HG03558 (cell line): ENCODE results near the gene NGEF.
"Not testable (repeated sequence)": the region's sequence is repeated elsewhere in the genome, so short reads cannot be mapped to it uniquely, and the experiment has no call there.

Experiments used
- ATAC-seq: cut with Tn5 transposase; IDR thresholded peaks from one replicate; pipeline ENCODE4 v1.9.1; 2021; ENCODE audit warnings: moderate number of reproducible peaks; ENCODE audit not compliant: unreplicated experiment; ENCODE audit errors: extremely low read depth

Gene NGEF, protein sequence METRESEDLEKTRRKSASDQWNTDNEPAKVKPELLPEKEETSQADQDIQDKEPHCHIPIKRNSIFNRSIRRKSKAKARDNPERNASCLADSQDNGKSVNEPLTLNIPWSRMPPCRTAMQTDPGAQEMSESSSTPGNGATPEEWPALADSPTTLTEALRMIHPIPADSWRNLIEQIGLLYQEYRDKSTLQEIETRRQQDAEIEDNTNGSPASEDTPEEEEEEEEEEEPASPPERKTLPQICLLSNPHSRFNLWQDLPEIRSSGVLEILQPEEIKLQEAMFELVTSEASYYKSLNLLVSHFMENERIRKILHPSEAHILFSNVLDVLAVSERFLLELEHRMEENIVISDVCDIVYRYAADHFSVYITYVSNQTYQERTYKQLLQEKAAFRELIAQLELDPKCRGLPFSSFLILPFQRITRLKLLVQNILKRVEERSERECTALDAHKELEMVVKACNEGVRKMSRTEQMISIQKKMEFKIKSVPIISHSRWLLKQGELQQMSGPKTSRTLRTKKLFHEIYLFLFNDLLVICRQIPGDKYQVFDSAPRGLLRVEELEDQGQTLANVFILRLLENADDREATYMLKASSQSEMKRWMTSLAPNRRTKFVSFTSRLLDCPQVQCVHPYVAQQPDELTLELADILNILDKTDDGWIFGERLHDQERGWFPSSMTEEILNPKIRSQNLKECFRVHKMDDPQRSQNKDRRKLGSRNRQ

DNA sequence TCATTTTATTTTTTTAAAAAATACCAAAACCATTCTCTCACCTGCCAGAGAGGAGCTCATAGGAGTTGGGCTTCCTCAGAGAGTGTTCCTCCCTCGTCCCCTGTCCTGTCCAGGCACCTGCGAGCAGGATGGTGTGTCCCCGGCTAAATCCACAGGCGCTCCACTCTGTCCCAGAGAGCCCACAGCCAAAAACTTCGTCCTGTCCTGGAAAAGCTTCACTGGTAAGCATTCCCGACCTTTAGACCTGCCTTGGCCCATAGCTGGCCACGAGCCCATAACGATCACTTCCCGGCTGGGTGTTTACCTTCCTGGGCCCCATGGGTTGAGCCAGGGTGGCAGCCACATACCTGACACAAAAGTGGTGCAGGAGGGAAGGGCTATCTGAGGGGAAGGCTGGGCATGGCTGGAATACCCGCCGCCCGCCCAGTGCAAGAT is at the start of gene NGEF:
Gene NGEF, minus strand, starts transcription at position 230 of the 435 bp plus-strand sequence. CDS start 38,366 bp downstream, outside the sequence.
- ATAC-seq = no peak

DNA sequence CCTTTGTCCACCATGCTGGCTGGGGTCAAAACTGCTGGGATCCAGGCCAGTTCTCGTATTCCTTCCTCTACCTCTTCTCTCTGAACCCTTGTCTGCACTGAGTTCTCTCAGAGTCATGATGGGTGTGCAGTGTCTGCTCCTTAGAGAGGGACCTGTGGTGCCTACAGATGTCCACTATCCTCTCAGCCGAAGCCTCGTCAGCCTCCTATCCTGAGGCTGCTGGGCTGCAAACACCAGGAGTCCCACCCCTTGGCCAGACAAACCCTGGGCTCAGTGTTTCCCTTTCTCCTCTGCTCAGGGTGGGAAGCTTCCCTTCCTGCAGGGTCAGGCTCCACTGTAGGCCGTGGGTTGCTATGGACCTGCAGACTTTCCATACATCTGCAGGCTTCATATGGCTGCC is 49.4 kb upstream of the NGEF start:
- no peak for ATAC-seq

DNA sequence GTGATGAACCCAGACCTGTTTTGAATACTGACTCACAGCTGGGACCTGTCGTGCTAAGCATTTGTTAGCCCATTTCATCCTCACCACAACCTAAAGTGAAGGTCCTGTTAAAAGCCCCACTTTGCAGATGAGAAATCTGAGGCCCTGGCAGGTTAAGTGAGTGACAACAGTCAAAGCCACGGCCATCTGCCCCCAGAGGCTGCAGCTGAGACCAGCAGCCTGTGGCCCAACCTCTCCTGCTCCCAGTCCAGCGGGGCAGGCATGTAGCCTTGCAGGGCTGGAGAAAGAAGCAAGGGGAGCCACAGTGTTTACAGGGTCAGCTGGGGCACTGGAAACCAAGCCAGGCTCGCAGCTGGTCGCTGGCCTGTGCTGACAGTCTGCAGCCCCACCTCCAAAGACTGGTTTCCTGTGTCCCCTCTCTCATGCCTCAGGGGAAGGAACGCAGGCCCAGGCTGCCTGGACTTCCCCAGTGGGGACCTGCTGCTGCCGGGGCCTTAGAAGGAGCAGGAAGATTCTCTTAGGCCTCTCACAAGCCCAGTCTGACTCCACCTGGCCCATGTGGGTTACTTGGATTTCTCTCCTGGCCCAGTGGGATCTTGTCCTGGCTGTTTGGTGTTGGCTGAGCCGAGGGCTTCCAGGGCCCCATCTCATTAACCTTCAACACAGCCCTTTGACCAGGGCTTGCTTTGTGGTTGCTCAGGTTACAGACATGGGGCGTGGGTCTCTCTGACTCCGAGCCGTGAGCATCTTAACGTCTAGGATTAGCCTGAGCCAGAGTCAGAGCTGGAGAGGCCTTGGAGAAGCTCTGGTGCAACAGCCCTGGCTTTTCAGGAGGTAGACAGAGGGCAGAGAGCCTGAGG is 48.8 kb upstream of the NGEF start:
- no peak for ATAC-seq

DNA sequence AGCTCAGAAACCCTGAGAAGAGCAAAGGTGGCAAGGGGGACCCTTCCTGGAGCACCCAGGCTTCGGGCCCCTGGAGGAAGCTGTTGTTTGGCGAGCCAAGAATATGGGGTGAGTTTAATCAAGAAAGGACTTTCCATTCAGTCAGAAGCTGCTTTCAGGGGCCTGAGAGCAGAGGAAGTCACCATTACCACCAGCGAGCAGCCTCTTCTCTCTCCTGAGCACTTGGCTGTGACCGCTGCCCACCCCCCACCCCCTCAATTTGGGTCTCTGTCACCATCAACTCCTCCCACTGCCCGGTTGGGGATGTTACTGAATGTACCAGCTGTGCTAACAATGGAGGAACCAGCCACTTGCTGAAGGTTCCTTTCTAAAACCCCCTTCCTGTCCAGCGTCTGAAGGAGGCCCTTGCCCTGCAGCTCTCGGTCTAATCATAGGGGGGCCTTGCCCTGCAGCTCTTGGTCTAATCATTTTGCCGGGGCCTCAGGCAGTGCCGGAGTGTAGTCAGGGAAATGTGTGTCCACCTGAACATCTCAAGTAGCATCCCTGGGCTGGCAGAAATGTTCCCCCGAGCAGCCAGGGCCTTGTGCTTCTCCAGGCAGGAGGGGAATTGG is 48.0 kb upstream of the NGEF start:
- ATAC-seq = no peak

DNA sequence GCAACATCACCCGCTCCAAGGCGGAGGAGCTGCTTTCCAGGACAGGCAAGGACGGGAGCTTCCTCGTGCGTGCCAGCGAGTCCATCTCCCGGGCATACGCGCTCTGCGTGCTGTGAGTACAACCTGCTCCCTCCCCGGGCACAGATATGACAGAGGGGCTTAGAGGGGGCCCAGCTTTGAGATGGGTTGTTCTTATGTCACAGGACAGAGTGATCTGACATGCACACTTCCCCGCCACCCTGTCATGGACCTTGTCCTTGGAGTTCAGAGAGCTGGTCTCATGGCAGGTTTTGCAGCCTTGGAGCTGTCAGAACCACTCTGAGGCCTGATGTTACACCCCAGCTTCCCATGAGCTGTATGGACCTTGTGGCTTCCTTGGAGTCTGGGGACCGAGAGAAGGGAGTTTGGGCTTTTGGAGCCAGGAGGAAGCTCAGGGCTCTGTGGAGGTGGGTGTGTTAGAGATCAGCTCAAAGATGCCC is 47.5 kb upstream of the NGEF start:
- ATAC-seq = no peak

DNA sequence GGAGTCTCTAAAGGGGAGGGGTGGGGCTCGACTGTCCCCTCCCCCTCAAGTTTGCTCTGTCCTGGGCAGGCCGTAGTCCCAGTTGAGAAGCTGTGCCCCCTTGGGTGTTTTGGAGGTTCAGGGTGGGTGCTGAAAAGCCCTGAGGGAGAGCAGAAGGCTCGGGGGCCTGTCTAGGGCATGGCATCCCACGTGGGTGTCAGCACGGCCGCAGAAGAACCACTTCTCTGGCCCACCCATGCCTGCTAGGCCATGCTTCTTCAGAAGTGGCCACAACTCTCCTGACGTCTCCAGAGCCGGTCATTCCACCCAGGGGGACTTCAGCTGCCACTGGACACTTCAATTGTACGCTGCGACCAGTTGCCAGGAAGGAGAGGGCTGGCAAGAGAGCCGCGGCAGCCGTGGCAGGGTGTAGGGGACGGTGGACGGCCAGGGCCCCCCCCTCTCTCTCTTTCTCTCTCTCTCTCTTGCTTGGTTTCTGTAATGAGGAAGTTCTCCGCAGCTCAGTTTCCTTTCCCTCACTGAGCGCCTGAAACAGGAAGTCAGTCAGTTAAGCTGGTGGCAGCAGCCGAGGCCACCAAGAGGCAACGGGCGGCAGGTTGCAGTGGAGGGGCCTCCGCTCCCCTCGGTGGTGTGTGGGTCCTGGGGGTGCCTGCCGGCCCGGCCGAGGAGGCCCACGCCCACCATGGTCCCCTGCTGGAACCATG is 46.9 kb upstream of the NGEF start, which contains the start of gene INPP5D:
Gene INPP5D, plus strand, starts transcription at position 546 of the 704 bp plus-strand sequence. Its CDS starts 137 bp downstream, at position 683.
- ATAC-seq = no peak

DNA sequence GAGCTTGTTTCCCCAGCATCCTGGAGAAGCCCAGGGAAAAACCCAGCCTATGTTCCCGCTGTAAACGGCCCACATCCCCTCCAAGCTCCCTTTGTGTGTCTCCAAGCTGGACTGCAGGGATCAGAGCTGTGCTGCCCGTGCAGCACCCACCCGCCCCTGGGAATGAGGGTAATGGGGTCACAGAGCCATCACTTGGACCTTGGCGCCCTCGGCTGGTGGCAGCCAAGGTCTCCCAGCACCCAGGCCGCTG is 46.4 kb upstream of the NGEF start:
- ATAC-seq = no peak

DNA sequence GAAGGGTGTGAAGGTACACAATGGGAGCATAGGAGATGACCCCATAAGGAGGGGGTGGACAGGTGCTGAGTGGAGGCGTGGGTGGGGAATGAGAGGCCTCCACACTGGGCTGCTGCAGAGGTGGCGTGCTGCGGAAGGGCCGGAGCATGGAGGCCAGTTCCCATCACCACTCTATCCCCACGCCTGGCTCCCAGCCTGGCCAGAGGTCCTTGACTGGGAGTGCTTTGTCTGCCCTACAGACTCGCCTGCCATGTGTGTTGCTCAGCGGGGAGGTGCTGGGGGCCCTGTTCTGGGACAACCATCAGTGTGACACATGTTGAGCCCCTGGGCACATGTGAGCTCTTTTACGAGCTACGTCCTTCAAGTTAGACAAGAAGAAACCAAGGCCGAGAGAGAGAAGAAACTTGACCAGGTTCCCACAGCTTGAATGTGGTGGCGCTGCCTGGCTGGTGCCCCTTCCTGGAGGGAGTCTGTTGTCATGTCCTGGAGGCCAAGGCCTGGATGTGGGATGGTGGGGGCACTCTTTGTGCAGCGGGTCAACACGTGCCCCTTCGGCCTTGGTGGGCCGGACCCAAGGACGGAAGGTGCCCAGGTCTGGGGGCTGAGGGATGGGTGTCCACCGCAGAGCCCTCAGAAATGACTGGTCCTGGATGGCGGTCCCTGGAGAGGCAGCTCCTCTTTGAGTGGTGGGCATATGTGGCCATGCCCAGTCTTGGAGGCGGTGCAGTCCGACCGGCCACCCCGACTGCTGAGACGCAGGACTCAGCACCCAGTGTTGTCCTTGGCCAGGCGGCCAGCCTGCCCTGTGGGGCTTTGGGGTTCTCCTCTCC is 45.9 kb upstream of the NGEF start:
- no peak for ATAC-seq

DNA sequence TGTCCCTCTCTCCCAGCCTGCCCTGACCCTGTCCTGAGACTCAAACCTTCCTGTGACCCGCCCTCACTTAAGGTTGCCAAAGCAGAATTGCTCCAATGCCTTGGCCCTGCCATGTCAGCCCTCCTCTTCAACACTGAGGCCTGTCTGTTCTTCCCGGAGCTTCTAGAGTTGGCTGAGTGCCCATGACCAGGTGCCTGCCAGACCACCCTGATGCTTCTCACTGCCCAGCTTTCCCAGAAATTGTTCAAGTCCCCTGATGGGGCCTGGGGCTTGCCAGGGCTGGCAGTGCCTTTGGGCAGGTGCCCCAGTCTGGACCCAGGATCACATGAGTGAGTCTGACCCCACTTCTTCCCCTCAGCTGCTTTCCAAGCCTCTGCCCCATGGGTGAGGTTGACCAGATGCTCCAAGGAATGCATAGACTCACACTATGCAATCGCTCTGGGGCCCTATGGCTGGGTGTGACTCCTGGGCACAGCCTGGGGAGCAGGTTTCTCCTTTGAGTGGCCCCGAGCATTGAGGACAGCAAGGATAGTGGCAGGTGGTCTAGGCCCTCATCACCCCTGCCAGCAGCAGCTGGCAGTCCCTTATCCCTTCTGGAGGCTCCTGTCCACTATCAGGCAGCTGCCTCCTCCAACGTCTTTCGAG is 44.0 kb upstream of the NGEF start:
- ATAC-seq = no peak

DNA sequence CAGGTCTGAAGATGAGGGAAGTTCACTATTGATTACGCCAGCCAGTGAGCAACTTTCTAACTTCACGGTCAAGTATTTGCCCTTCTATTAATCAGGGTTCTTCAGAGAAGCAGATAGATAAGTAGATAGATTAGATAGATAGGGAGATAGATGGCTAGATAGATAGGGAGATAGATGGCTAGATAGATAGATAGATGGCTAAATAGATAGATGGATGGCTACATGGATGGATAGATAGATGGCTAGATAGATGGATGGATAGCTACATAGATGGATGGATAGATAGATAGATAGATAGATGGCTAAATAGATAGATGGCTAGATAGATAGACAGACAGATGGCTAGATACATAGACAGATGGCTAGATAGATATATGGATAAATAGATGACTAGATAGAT is 42.3 kb upstream of the NGEF start:
- no peak for ATAC-seq

DNA sequence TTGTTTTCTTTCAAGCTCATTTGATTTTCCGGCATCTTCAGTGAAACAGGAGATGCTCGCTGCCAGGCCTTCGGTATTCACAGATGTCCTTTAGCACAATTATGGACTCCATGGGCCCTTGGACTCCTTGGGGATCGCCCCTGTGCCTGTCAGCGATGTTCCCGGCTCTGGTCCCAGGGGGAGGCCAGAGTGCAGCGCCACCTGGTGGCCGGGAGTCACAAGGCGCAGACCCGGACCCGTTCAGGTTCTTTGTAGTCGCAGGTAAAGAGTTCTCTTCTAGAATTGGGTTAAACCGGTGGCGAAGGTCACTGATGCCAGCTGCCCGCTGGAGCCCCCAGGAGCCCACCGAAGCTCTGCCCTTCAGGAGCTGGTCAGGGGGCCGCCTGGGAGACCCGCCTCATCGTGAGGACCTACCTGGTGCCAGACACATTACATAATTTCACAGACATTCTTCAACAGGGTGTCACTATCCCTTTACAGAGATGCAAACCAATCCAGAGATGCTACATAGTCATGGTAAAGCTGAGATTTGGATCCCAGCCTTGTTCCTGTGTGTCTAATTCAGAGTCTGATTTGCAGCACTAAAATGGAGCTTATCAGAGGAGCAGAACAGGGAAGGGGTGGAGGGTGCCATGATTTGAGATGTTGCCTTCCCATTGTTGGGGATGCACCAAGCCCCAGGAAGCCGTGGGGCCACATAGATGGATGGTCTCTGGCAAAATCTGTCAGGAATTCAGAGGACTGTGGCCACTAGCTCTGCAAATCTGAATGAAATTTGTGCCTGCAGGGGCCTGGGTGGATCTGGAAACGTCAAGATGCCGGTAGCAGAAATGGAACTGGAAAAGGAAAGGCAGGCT is 41.1 kb upstream of the NGEF start:
- ATAC-seq = no peak

DNA sequence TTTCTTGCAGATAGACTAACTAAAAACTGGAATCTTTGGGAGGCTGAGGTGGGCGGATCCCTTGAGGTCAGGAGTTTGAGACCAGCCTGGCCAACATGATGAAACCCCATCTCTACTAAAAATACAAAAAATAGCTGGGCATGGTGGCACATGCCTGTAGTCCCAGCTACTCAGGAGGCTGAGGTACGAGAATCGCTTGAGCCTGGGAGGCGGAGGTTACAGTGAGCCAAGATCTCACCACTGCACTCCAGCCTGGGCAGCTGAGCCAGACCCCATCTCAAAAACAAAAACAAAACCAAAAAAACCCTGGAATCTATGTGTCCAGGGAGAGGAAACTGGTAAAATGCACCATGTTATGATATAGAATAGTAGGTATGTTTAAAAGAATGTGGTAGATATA is 39.5 kb upstream of the NGEF start:
- ATAC-seq = not testable (repeated sequence)

DNA sequence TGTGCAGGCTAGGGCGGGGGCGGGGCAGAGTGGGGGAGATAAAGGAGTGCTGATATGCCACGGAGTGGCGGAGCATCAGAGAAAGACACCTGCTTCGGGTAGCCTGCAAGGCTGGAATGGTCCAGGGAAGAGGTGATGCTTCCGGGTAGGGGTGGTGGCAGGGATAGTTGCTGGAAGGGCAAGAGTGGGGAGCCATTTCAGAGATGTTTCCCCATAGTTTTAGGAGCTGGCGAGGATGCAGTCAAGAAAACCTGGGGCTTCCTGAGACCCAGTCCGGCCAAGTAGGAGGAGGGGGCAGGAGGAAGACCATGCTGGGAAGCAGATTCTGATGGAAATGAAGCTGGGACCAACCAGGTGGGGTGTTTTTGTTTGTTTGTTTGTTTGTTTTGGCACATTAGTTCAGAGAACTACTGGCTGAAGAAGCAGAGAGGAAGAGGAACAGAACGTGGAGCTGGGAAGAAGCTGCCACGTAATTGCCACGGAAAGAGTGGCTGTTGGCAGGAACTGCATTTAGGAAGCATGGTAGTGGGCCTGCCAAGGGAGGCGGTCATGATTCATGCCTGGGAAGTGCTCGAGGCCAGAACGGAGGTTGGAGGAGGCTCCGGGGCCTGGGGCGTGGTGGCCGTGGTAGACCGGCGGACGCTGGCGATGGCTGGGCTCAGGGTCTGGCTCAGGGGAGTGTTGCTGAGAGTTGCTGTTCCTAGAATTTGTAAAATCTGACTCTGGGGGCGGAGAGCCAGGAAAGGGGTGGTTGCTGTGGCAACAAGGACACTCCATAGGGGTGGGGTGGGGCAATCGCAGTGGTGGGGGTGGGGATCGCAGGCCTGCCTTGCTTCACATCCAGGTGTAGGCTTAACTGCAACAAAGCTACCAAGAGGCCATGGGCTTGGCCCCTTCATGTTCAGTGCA is 38.4 kb upstream of the NGEF start:
- ATAC-seq = no peak

DNA sequence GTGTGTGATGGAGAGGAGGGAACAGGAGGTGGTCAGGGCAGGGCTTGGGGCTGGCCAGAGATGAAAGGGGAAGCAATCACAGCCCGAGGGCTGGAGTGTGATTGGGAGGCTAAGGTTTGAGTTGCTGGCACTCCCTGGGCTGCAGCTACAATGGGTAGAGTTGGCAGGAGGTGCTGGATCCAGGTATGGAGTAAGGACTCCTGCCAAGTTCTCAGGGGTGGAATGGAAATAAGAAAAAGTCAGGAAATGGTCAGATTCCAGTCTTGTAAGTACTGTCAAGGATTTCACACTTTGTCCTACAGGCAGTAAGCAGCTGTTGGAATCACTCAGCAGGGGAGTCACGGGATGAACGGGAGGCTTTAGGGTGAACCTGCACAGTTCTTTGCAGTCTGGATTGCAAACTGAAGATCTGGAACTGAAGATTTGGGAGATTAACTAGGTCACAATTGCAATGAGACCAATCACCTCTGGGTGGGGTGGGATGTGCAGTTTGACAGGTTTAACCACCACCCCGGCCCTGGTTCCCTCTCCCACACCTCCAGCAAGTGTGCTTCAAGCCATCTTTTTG is 36.2 kb upstream of the NGEF start:
- ATAC-seq = no peak

DNA sequence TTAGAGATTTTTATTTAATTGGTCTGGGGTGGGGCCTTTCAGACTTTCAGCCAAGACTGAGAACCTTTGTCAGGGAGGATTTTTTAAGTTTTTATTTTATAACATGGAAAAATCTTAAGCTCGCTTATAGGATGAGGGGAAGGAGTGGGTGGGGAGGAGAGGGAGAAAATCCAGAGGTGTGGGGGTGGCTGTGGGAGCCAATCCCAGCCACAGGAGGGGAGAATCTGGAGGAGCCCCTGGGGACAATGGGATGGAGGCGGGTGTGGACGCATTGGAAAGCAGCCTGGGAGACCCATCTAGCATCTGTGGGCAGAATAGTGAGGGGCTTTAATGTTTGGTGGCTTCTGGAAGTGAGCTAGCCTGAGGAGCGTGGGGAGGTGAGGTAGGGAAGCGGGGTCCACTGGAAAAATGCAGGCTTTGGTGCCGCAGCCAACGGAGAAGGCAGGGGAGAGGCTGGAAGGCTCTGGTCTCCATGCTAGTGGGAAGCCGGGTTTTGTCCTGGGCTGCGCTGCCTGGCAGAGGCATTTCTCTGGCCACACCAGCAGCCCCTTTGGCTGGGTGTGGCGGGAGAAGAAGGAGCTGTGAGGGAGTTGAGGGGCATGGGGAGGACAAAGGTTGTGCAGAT is 35.6 kb upstream of the NGEF start:
- ATAC-seq = no peak

DNA sequence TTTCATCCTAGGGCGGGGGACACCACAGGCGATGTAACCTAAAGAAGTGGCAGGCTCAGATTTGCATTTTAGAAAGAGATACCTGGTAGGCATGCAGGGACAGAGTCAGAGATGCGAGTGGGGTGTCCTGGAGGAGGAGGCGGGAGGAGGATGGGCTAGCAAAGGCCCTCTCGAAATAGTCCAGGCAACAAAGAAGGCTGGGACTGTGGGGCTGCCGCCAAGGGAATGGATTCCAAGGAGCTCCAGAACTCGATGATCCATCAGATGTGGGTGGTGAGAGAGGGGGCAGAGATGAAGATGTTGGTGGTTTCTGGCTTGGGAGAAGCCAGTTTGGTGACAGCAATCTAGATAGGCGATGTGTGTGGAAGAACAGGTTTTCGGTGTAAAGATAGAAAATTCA is 34.6 kb upstream of the NGEF start:
- no peak for ATAC-seq
